ENCODE data around the gene NPC1. TPM values are rescaled to one million over a fixed set of nuclear protein-coding genes. Genes with fewer than 3 reads are reported as not detected.

NPC1 gene
- total RNA-seq, 1 experiment from 2014 or later = 38.3 TPM

- no peaks in the 10 kb centered on the region for H3K4me1 Mint-ChIP-seq
- H3K36me3 Mint-ChIP-seq = peaks cover 82% of the 10 kb centered on the region
- POLR2A ChIA-PET = no interaction called here
Measured at GRCh38 chr18:23539911-23540525, 46.3 kb downstream of the NPC1 start.

GRCh38 chr18:23539296-23539695 lies 47.0 kb downstream of the NPC1 start:
- POLR2A ChIA-PET = no interaction called here
- H3K27me3 Mint-ChIP-seq (ENCODE audit: low read depth) = no peaks in the 10 kb centered on the region
- no peaks in the 10 kb centered on the region for H3K4me1 Mint-ChIP-seq
- ATAC-seq = no peak
- H3K36me3 Mint-ChIP-seq = peaks cover 81% of the 10 kb centered on the region
- CTCF ChIA-PET = no interaction called here
- H3K4me3 Mint-ChIP-seq = no peak overlapping the region
- TF ChIP-seq ZBTB43 (CRISPR knock-in tag; IDR thresholded peaks at IDR 0.05) (no peak), OVOL2 (CRISPR knock-in tag; IDR thresholded peaks at IDR 0.05; ENCODE audit: borderline replicate concordance) (no peak), E2F4 (CRISPR knock-in tag; IDR thresholded peaks at IDR 0.05; ENCODE audit: borderline replicate concordance, low read depth) (no peak), NR1H2 (CRISPR knock-in tag; IDR thresholded peaks at IDR 0.05) (no peak), MYBL2 (CRISPR knock-in tag; IDR thresholded peaks at IDR 0.05) (no peak), ERG (CRISPR knock-in tag; IDR thresholded peaks at IDR 0.05) (no peak), SP1 (CRISPR knock-in tag; conservative IDR thresholded peaks at IDR 0.05) (no peak), MLX (CRISPR knock-in tag; IDR thresholded peaks at IDR 0.05) (no peak), USF2 (CRISPR knock-in tag; IDR thresholded peaks at IDR 0.05) (no peak), ATF3 (CRISPR knock-in tag; conservative IDR thresholded peaks at IDR 0.05) (no peak), FOXJ3 (CRISPR knock-in tag; IDR thresholded peaks at IDR 0.05; ENCODE audit: borderline replicate concordance) (no peak), ESRRA (CRISPR knock-in tag; IDR thresholded peaks at IDR 0.05; ENCODE audit: borderline replicate concordance) (no peak)
- no peaks in the 10 kb centered on the region for H3K9me3 Mint-ChIP-seq
- H3K27ac Mint-ChIP-seq = no peak overlapping the region
- DNase-seq (ENCODE audit: low spot score) = no peak

More at GRCh38 chr18:23539911-23540525, 46.3 kb downstream of the NPC1 start:
- TF ChIP-seq EMX1 (CRISPR knock-in tag; IDR thresholded peaks at IDR 0.05) = no peak
- no peak for TF ChIP-seq GTF2I (CRISPR knock-in tag; conservative IDR thresholded peaks at IDR 0.05)
- no peak for TF ChIP-seq SOX15 (CRISPR knock-in tag; IDR thresholded peaks at IDR 0.05)
- ATAC-seq (no peak), DNase-seq (ENCODE audit: low spot score) (no peak)
- H3K27ac Mint-ChIP-seq = no peak overlapping the region
- CTCF ChIA-PET = no interaction called here
- no peak overlapping the region for H3K4me3 Mint-ChIP-seq
- H3K27me3 Mint-ChIP-seq (ENCODE audit: low read depth) = no peaks in the 10 kb centered on the region
- H3K9me3 Mint-ChIP-seq = no peaks in the 10 kb centered on the region

- no peak overlapping the region for H3K27ac Mint-ChIP-seq
- peaks cover 81% of the 10 kb centered on the region for H3K36me3 Mint-ChIP-seq
- CTCF ChIA-PET = no interaction called here
- TF ChIP-seq GABPB1 (CRISPR knock-in tag; IDR thresholded peaks at IDR 0.05) (no peak), ATF6 (CRISPR knock-in tag; IDR thresholded peaks at IDR 0.05) (no peak), HMGXB4 (CRISPR knock-in tag; IDR thresholded peaks at IDR 0.05) (no peak), IRF1 (CRISPR knock-in tag; IDR thresholded peaks at IDR 0.05) (no peak), ZNF219 (CRISPR knock-in tag; IDR thresholded peaks at IDR 0.05; ENCODE audit: borderline replicate concordance) (no peak), SP1 (CRISPR knock-in tag; conservative IDR thresholded peaks at IDR 0.05) (no peak), OVOL2 (CRISPR knock-in tag; IDR thresholded peaks at IDR 0.05; ENCODE audit: borderline replicate concordance) (no peak), CDX4 (CRISPR knock-in tag; IDR thresholded peaks at IDR 0.05; ENCODE audit: borderline replicate concordance) (no peak)
Measured at GRCh38 chr18:23538870-23539269, 47.4 kb downstream of the NPC1 start.

More at GRCh38 chr18:23538870-23539269, 47.4 kb downstream of the NPC1 start:
- Mint-ChIP-seq H3K9me3 (no peaks in the 10 kb centered on the region), H3K27me3 (ENCODE audit: low read depth) (no peaks in the 10 kb centered on the region), H3K4me3 (no peak overlapping the region), H3K4me1 (no peaks in the 10 kb centered on the region)
- ATAC-seq (no peak), DNase-seq (ENCODE audit: low spot score) (no peak)
- POLR2A ChIA-PET = no interaction called here
